Hepatocyte (in vitro differentiated cells): ENCODE measurements around the gene LMX1A. TPM values are rescaled to one million over a fixed set of nuclear protein-coding genes. Genes with fewer than 3 reads are reported as not detected.

Source experiments
- polyA plus RNA-seq: library from polyadenylated mRNA; unstranded; fragments of >200 nt; fragmentation: Nextera tagmentation; extraction: Ambion mirVana; gene quantifications from 2 replicates; pipeline ENCODE4 v1.2.1, GENCODE V29; 2016
- total RNA-seq: library from RNA; depleted of rRNA; stranded (reverse); fragments of >200 nt; gene quantifications from 2 replicates; pipeline ENCODE4 v1.2.3, GENCODE V29; 2014

LMX1A gene
- total and polyA plus RNA-seq, 2 experiments from 2014 or later, result not detected

Other genes with a start within 250 kb of the LMX1A start
- gene RXRG, start 88.4 kb upstream of the LMX1A start, total RNA-seq, result 0.07 TPM in 1 of 2 replicates, not detected in the other
- 1.5 TPM in 1 of 2 replicates, not detected in the other for gene RXRG, start 88.4 kb upstream of the LMX1A start, polyA plus RNA-seq
- gene LRRC52, start 187.3 kb upstream of the LMX1A start, total RNA-seq, result not detected in 2 replicates
- not detected in 2 replicates for gene LRRC52, start 187.3 kb upstream of the LMX1A start, polyA plus RNA-seq